HepG2 (cell line): ENCODE measurements around the gene ANKMY2. TPM values are rescaled to one million over a fixed set of nuclear protein-coding genes. Genes with fewer than 3 reads are reported as not detected.

Experiments
- ARID2 ChIP-seq: sonication (generic); formaldehyde crosslinking; IDR thresholded peaks from 2 replicates; pipeline ENCODE4 v1.8.1; 2022; ENCODE audit warnings: mild to moderate bottlenecking, missing genetic modification reagents, borderline replicate concordance
- CEBPB ChIP-seq: IDR thresholded peaks from 2 replicates; pipeline ENCODE4 v1.6.1; 2011; ENCODE audit warnings: low read depth, low read length, improper control_type of control experiment, borderline replicate concordance
- GTF2F1 ChIP-seq: fragments of 150-350 bp; IDR thresholded peaks from 2 replicates; pipeline ENCODE4 v1.6.1; 2014; ENCODE audit warnings: low read length
- HMG20B ChIP-seq: conservative IDR thresholded peaks from 2 replicates; pipeline ENCODE4 v1.6.1; 2016; ENCODE audit warnings: missing genetic modification reagents, missing compliant biosample characterization
- HNRNPLL ChIP-seq: fragments of 200-400 bp; formaldehyde crosslinking; IDR thresholded peaks from 2 replicates; pipeline ENCODE4 v1.6.1; 2017; ENCODE audit warnings: mild to moderate bottlenecking, low read depth, low read length; ENCODE audit not compliant: poor library complexity, severe bottlenecking
- HNRNPUL1 ChIP-seq: fragments of 200-400 bp; formaldehyde crosslinking; IDR thresholded peaks from 2 replicates; pipeline ENCODE4 v1.6.1; 2017; ENCODE audit warnings: low read depth, mild to moderate bottlenecking, low read length, moderate library complexity
- HOXA3 ChIP-seq: sonication (generic); formaldehyde crosslinking; IDR thresholded peaks from 2 replicates; pipeline ENCODE4 v1.5.0; 2020; ENCODE audit warnings: missing genetic modification reagents
- HOXD1 ChIP-seq: sonication (generic); formaldehyde crosslinking; IDR thresholded peaks from 2 replicates; pipeline ENCODE4 v1.5.0; 2020; ENCODE audit warnings: missing genetic modification reagents
- JUND ChIP-seq: sonication (generic); formaldehyde crosslinking; IDR thresholded peaks from 2 replicates; pipeline ENCODE4 v1.8.0; 2022; ENCODE audit warnings: mild to moderate bottlenecking, missing genetic modification reagents
- NFRKB ChIP-seq: fragments of 450-650 bp; IDR thresholded peaks from 2 replicates; pipeline ENCODE4 v1.6.1; 2017
- PAWR ChIP-seq: sonication (generic); formaldehyde crosslinking; IDR thresholded peaks from 2 replicates; pipeline ENCODE4 v1.4.0; 2020; ENCODE audit warnings: missing genetic modification reagents, mild to moderate bottlenecking, borderline replicate concordance
- RCOR2 ChIP-seq: IDR thresholded peaks from 2 replicates; pipeline ENCODE4 v1.6.1; 2016; ENCODE audit warnings: missing biosample characterization, missing genetic modification reagents
- TBX2 ChIP-seq: sonication (generic); formaldehyde crosslinking; IDR thresholded peaks from 2 replicates; pipeline ENCODE4 v1.5.0; 2020; ENCODE audit warnings: missing genetic modification reagents, mild to moderate bottlenecking, borderline replicate concordance
- ZFY ChIP-seq: sonication (generic); formaldehyde crosslinking; IDR thresholded peaks from 2 replicates; pipeline ENCODE4 v1.4.0; 2020; ENCODE audit warnings: missing genetic modification reagents
- ZMYM2 ChIP-seq: sonication (generic); formaldehyde crosslinking; IDR thresholded peaks from 2 replicates; pipeline ENCODE4 v1.8.0; 2022; ENCODE audit warnings: mild to moderate bottlenecking, missing genetic modification reagents
- ZNF234 ChIP-seq: sonication (generic); formaldehyde crosslinking; conservative IDR thresholded peaks from 2 replicates; pipeline ENCODE4 v1.5.1; 2020; ENCODE audit warnings: mild to moderate bottlenecking, missing genetic modification reagents
- ZNF383 ChIP-seq: sonication (generic); formaldehyde crosslinking; IDR thresholded peaks from 2 replicates; pipeline ENCODE4 v1.4.0; 2020; ENCODE audit warnings: missing genetic modification reagents, mild to moderate bottlenecking, borderline replicate concordance
- ZNF549 ChIP-seq: sonication (generic); formaldehyde crosslinking; IDR thresholded peaks from 2 replicates; pipeline ENCODE4 v1.5.0; 2020; ENCODE audit warnings: missing genetic modification reagents
- ZNF562 ChIP-seq: sonication (generic); formaldehyde crosslinking; IDR thresholded peaks from 2 replicates; pipeline ENCODE4 v1.8.0; 2022; ENCODE audit warnings: missing genetic modification reagents, borderline replicate concordance
- ZNF616 ChIP-seq: sonication (generic); formaldehyde crosslinking; IDR thresholded peaks from 2 replicates; pipeline ENCODE4 v1.5.0; 2020; ENCODE audit warnings: low read depth, mild to moderate bottlenecking, missing genetic modification reagents
- ZNF674 ChIP-seq: sonication (generic); formaldehyde crosslinking; IDR thresholded peaks from 2 replicates; pipeline ENCODE4 v1.5.0; 2020; ENCODE audit warnings: low read depth, mild to moderate bottlenecking, missing genetic modification reagents
- ZNF737 ChIP-seq: sonication (generic); formaldehyde crosslinking; IDR thresholded peaks from 2 replicates; pipeline ENCODE4 v1.5.0; 2020; ENCODE audit warnings: missing genetic modification reagents, mild to moderate bottlenecking, borderline replicate concordance
- ZNF790 ChIP-seq: sonication (generic); formaldehyde crosslinking; IDR thresholded peaks from 2 replicates; pipeline ENCODE4 v1.8.0; 2022; ENCODE audit warnings: missing genetic modification reagents, mild to moderate bottlenecking, borderline replicate concordance
- ZNF83 ChIP-seq: sonication (generic); formaldehyde crosslinking; IDR thresholded peaks from 2 replicates; pipeline ENCODE4 v1.4.0; 2020; ENCODE audit warnings: missing genetic modification reagents, mild to moderate bottlenecking, borderline replicate concordance
- polyA plus RNA-seq, 8 experiments: library from polyadenylated mRNA; depleted of rRNA in 3 of 8; stranded (reverse) in 7 of 8; unstranded in 1 of 8; fragments of >200 nt; fragmentation: Illumina TruSeq in 4 of 8; extraction: Trizol in 4 of 8; gene quantifications; 2 replicates each; pipeline versions ENCODE4 v1.2.1 to v1.2.3, GENCODE V29; 2011 to 2016; ENCODE audit warnings: low read depth in 4 of 8, missing spikeins in 1 of 8, mixed read lengths in 1 of 8; ENCODE audit not compliant: insufficient read depth in 1 of 8
- total RNA-seq, 5 experiments: library from RNA; depleted of rRNA; stranded (reverse); fragments of >200 nt; fragmentation: Illumina TruSeq; extraction: Trizol; gene quantifications; 2 replicates each; pipeline ENCODE4 v1.2.3, GENCODE V29; 2016; ENCODE audit warnings: low read depth in 1 of 5
- TF ChIP-seq, protein P1 (sequence below), 2 experiments: sonication (generic) in 1 of 2; formaldehyde crosslinking in 1 of 2; IDR thresholded peaks; 2 replicates each; pipeline versions ENCODE4 v1.6.1 to v1.9.0; 2014 to 2022; ENCODE audit warnings: antibody characterized with exemption in 1 of 2, borderline replicate concordance in 1 of 2, inconsistent platforms in 1 of 2, low read depth in 1 of 2, missing genetic modification reagents in 1 of 2

ANKMY2 gene
- total and polyA plus RNA-seq, 2 of the 13 experiments (the other 11 are each of a cell fraction or from before 2014, with no cell fraction given) = 12.2 to 21.6 TPM

DNA sequence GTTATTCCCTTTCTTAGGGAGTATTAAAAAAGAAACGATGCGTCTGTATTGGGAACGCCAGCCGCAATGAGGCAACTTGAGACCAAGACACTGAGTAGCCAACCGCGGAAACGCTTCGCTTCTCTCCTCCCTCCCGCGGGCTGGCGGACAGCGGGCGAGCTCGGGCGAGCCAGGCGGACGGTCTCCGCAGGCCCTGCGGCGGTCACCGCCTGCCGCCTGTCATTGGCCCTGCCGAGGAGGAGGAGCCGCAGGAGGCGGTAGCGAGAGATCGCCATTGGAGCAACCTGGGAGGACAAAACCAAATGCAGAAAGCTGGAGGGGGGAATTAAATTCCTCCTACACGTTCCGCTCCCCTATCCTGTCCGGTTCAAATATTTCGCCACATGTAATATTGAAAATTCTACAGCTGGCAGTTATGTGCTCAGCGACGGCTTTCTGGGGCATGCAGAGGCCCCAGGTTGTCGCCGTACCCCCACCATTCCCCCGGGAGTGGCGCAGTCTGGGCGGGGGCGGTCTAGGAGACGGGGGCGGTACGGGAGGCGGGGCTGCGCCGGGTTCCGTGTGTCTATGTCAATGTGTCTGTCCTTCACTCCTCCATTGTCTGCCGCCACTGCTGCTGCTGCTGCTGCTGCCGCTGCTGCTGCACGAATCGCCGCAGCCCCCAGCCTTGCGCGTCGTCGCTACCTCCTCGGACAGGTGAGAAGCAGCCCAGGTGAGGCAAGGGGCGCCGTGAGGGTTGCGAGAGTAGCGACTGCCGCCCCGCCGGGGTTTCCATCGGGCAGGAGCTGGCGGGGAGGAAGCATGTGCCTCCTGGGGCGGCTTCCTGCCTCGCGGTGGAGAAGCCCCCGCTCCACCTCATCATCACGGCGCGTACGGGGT lies at the start of gene ANKMY2, which contains the start of gene BZW2 (continued):
- TF ChIP-seq NFRKB (no peak), ZNF234 (CRISPR knock-in tag) (no peak), ZFY (CRISPR knock-in tag) (peak; percentile 69), HMG20B (CRISPR knock-in tag) (no peak), TBX2 (CRISPR knock-in tag) (0 out of 2 replicates have a peak, but pooled peaks have one; percentile 26), HNRNPUL1 (no peak), GTF2F1 (0 out of 2 replicates have a peak, but pooled peaks have one; percentile 91), ZNF383 (CRISPR knock-in tag) (no peak), RCOR2 (CRISPR knock-in tag) (no peak), HOXD1 (CRISPR knock-in tag) (0 out of 2 replicates have a peak, but pooled peaks have one; percentile 59), ZNF549 (no peak), ZNF790 (CRISPR knock-in tag) (no peak), ZNF562 (CRISPR knock-in tag) (no peak), HNRNPLL (peak; percentile 73), ZNF616 (CRISPR knock-in tag) (no peak), HOXA3 (CRISPR knock-in tag) (peak; percentile 41), ARID2 (no peak), ZNF674 (CRISPR knock-in tag) (no peak), ZMYM2 (no peak), ZNF83 (CRISPR knock-in tag) (peak; percentile 67; the same call in 1 of the 2 replicates), PAWR (CRISPR knock-in tag) (0 out of 2 replicates have a peak, but pooled peaks have one; percentile 69), CEBPB (no peak), ZNF737 (0 out of 2 replicates have a peak, but pooled peaks have one; percentile 72), JUND (0 out of 2 replicates have a peak, but pooled peaks have one; percentile 62)
- TF ChIP-seq, protein P1, sequence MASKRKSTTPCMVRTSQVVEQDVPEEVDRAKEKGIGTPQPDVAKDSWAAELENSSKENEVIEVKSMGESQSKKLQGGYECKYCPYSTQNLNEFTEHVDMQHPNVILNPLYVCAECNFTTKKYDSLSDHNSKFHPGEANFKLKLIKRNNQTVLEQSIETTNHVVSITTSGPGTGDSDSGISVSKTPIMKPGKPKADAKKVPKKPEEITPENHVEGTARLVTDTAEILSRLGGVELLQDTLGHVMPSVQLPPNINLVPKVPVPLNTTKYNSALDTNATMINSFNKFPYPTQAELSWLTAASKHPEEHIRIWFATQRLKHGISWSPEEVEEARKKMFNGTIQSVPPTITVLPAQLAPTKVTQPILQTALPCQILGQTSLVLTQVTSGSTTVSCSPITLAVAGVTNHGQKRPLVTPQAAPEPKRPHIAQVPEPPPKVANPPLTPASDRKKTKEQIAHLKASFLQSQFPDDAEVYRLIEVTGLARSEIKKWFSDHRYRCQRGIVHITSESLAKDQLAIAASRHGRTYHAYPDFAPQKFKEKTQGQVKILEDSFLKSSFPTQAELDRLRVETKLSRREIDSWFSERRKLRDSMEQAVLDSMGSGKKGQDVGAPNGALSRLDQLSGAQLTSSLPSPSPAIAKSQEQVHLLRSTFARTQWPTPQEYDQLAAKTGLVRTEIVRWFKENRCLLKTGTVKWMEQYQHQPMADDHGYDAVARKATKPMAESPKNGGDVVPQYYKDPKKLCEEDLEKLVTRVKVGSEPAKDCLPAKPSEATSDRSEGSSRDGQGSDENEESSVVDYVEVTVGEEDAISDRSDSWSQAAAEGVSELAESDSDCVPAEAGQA (IDR thresholded peaks at IDR 0.05; ENCODE audit: low read depth) = no peak
- TF ChIP-seq, protein P1 (CRISPR knock-in tag; IDR thresholded peaks at IDR 0.05; ENCODE audit: borderline replicate concordance) = peak; percentile 60; the same call in 1 of the 2 replicates
